Astrocyte (in vitro differentiated cells and primary cell): Measurements from ENCODE around the gene CNDP2.

ENCODE experiments used
- CTCF ChIP-seq: IDR thresholded peaks from 2 replicates; pipeline ENCODE4 v1.5.1; 2011; ENCODE audit warnings: low read depth, mild to moderate bottlenecking, inconsistent platforms, low read length, moderate library complexity; ENCODE audit not compliant: insufficient read depth
- EZH2 ChIP-seq: IDR thresholded peaks from 2 replicates; pipeline ENCODE4 v1.6.1; 2012; ENCODE audit warnings: mild to moderate bottlenecking, low read length, inconsistent platforms; ENCODE audit not compliant: insufficient read depth

- TF ChIP-seq EZH2 (no peak), CTCF (no peak)
Observed at GRCh38 chr18:74528913-74529312, 32.8 kb downstream of the CNDP2 start.
